Hepatocyte (in vitro differentiated cells): ENCODE results near the gene FBL. TPM values are rescaled to one million over a fixed set of nuclear protein-coding genes. Genes with fewer than 3 reads are reported as not detected.

Source experiments
- DNase-seq: peaks from one replicate; pipeline ENCODE4 v3.0.0-alpha.2; 2016; ENCODE audit warnings: low spot score
- H2AFZ ChIP-seq: fragments of 200-600 bp; sonication (generic); 2 replicates; pipeline ENCODE4 v1.6.0; 2016; ENCODE audit warnings: antibody characterized with exemption, mild to moderate bottlenecking
- H3K27ac ChIP-seq: fragments of 200-600 bp; sonication (generic); 2 replicates; pipeline ENCODE4 v1.5.1; 2016; ENCODE audit warnings: mild to moderate bottlenecking
- H3K27me3 ChIP-seq: fragments of 200-600 bp; sonication (generic); 2 replicates; pipeline ENCODE4 v1.6.1; 2016
- H3K36me3 ChIP-seq: fragments of 200-600 bp; sonication (generic); replicated peaks from 2 replicates; pipeline ENCODE4 v1.5.1; 2016; ENCODE audit warnings: low read depth; ENCODE audit not compliant: insufficient read depth
- H3K4me1 ChIP-seq: fragments of 200-600 bp; sonication (generic); 2 replicates; pipeline ENCODE4 v1.5.1; 2016; ENCODE audit warnings: mild to moderate bottlenecking, moderate library complexity; ENCODE audit not compliant: insufficient read depth
- H3K4me2 ChIP-seq: fragments of 200-600 bp; sonication (generic); 2 replicates; pipeline ENCODE4 v1.6.0; 2016
- H3K4me3 ChIP-seq: fragments of 200-600 bp; sonication (generic); 2 replicates; pipeline ENCODE4 v1.5.1; 2016; ENCODE audit warnings: mild to moderate bottlenecking
- H3K79me2 ChIP-seq: fragments of 200-600 bp; sonication (generic); 2 replicates; pipeline ENCODE4 v1.6.0; 2017; ENCODE audit warnings: mild to moderate bottlenecking
- H3K9me2 ChIP-seq: fragments of 200-600 bp; sonication (generic); replicated peaks from 2 replicates; pipeline ENCODE4 v1.6.0; 2017; ENCODE audit warnings: mild to moderate bottlenecking; ENCODE audit not compliant: insufficient read depth
- H3K9me3 ChIP-seq: fragments of 200-600 bp; sonication (generic); 2 replicates; pipeline ENCODE4 v1.5.1; 2016; ENCODE audit warnings: low read depth, mild to moderate bottlenecking
- H4K20me1 ChIP-seq: fragments of 200-600 bp; sonication (generic); 2 replicates; pipeline ENCODE4 v1.6.0; 2016; ENCODE audit warnings: mild to moderate bottlenecking; ENCODE audit not compliant: insufficient read depth, poor library complexity, severe bottlenecking
- CTCF ChIP-seq: fragments of 200-600 bp; sonication (generic); IDR thresholded peaks from 2 replicates; pipeline ENCODE4 v1.5.1; 2016; ENCODE audit warnings: antibody characterized with exemption, mild to moderate bottlenecking; ENCODE audit not compliant: poor library complexity
- EZH2 ChIP-seq: fragments of 200-600 bp; sonication (generic); IDR thresholded peaks from 2 replicates; pipeline ENCODE4 v1.6.1; 2016; ENCODE audit warnings: antibody characterized with exemption, mild to moderate bottlenecking, borderline replicate concordance
- EZH2phosphoT487 ChIP-seq: fragments of 200-600 bp; sonication (generic); IDR thresholded peaks from one replicate; pipeline ENCODE4 v1.6.1; 2018; ENCODE audit warnings: antibody characterized with exemption, mild to moderate bottlenecking, low read depth, moderate library complexity; ENCODE audit not compliant: unreplicated experiment, severe bottlenecking
- WGBS: methylation state at CpG from one replicate; pipeline ENCODE4 v1.1.6; 2016; ENCODE audit warnings: low lambda C conversion rate; ENCODE audit errors: missing lambda C conversion rate; 5-methylcytosine and 5-hydroxymethylcytosine counted together
- polyA plus RNA-seq: library from polyadenylated mRNA; unstranded; fragments of >200 nt; fragmentation: Nextera tagmentation; extraction: Ambion mirVana; gene quantifications from 2 replicates; pipeline ENCODE4 v1.2.1, GENCODE V29; 2016
- total RNA-seq: library from RNA; depleted of rRNA; stranded (reverse); fragments of >200 nt; gene quantifications from 2 replicates; pipeline ENCODE4 v1.2.3, GENCODE V29; 2014

FBL gene
- total and polyA plus RNA-seq, 2 experiments from 2014 or later, result 69.6 to 104 TPM

DNA sequence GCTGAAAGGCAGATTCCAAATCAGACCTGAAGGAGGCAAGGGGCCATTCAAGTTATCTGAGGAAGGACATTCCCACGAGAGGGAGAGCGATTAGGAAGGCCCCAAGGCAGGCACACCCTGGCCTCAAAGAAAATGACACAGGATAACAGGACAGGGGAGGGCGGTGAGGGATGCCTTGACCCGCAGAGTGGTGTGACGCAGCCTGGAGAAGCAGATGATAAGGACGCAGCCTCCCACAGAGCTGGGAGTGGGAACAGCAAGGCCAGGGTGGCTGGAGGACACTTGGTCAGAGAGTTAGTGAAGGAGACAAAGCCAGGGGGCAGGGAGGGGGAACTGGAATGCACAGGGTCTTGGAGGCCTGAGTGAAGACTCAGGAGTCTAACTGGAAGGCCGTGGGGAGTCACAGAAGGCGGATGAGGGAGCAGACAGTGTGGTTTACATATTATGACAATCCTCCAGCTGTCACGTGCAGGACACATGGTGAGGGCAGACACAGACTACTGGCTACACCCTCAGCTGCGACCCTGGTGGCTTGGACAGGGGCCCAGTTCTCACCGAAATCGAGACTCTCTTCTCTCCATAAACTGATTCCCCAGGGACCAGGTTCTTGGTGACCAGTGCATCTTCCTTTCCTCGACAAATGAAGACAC, 6.4 kb downstream of the FBL start:
- no peak for DNase-seq
- no peak overlapping the region for H2AFZ ChIP-seq
- no peaks in the 10 kb centered on the region for H3K9me2 ChIP-seq
- H3K27me3 ChIP-seq, result no peaks in the 10 kb centered on the region
- peaks cover 3% of the 10 kb centered on the region for H3K4me1 ChIP-seq
- TF ChIP-seq EZH2phosphoT487 (no peak), CTCF (no peak), EZH2 (no peak)
- WGBS, result 97% methylated on average over 13 of the region's 13 CpGs
- peaks cover 55% of the 10 kb centered on the region for H3K79me2 ChIP-seq
- H3K9me3 ChIP-seq, result no peaks in the 10 kb centered on the region
- H3K27ac ChIP-seq, result no peak overlapping the region
- peaks cover 6% of the 10 kb centered on the region for H4K20me1 ChIP-seq
- no peak overlapping the region for H3K4me3 ChIP-seq
- H3K4me2 ChIP-seq, result no peak overlapping the region
- H3K36me3 ChIP-seq, result no peaks in the 10 kb centered on the region

DNA sequence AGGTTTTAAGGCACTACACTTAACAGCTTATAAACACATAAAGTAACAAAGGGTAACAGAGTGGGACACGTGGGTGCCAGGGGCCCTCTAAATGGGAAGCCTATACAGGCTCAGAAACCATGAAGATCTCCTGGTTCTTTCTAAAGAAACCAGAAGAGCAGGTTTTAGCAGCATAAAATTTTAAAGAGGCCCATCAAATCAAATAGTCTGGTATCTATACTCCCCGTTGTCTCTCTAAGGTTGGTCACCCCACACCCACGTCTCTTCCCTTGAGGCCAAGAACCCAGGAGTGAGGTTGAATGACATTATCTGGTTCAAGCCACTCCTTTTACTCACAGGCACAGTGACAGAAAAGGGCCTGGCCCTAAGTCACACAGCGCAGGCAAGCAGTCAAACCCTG, 7.6 kb downstream of the FBL start:
- DNase-seq, result no peak
- TF ChIP-seq EZH2 (no peak), EZH2phosphoT487 (no peak), CTCF (no peak)
- H3K9me3 ChIP-seq, result no peaks in the 10 kb centered on the region
- no peaks in the 10 kb centered on the region for H3K36me3 ChIP-seq
- no peak overlapping the region for H3K4me2 ChIP-seq
- no peak overlapping the region for H2AFZ ChIP-seq
- H3K4me3 ChIP-seq, result no peak overlapping the region
- H3K9me2 ChIP-seq, result no peaks in the 10 kb centered on the region
- H3K27me3 ChIP-seq, result no peaks in the 10 kb centered on the region
- peaks cover 44% of the 10 kb centered on the region for H3K79me2 ChIP-seq
- peaks cover 6% of the 10 kb centered on the region for H4K20me1 ChIP-seq
- H3K4me1 ChIP-seq, result no peaks in the 10 kb centered on the region
- WGBS, result 89% methylated on average over 4 of the region's 4 CpGs
- no peak overlapping the region for H3K27ac ChIP-seq

GRCh38 chr19:39837978-39838377, 8.2 kb downstream of the FBL start:
- Histone ChIP-seq H3K79me2 (peaks cover 42% of the 10 kb centered on the region), H3K4me1 (no peaks in the 10 kb centered on the region), H3K4me3 (no peak overlapping the region), H3K36me3 (no peaks in the 10 kb centered on the region), H4K20me1 (peaks cover 6% of the 10 kb centered on the region), H2AFZ (no peak overlapping the region), H3K9me3 (no peaks in the 10 kb centered on the region), H3K4me2 (no peak overlapping the region), H3K27me3 (no peaks in the 10 kb centered on the region), H3K9me2 (no peaks in the 10 kb centered on the region), H3K27ac (no peak overlapping the region)
- no peak for TF ChIP-seq CTCF
- no peak for TF ChIP-seq EZH2phosphoT487
- TF ChIP-seq EZH2, result no peak
- WGBS, result 100% methylated on average over 3 of the region's 3 CpGs
- DNase-seq, result no peak
